ENCODE results near the gene HCST. TPM values are rescaled to one million over a fixed set of nuclear protein-coding genes. Genes with fewer than 3 reads are reported as not detected.

HCST gene
- total RNA-seq, 3 donors from 2014 or later, result 4.6 to 8.2 (median 7.9) TPM

- ATAC-seq (no peak), DNase-seq (no peak)
- Histone ChIP-seq H3K9me3 (no peaks in the 10 kb centered on the region), H3K4me3 (no peak overlapping the region), H3K4me1 (ENCODE audit: low read depth) (peaks cover 18% of the 10 kb centered on the region), H3K36me3 (ENCODE audit: low read depth) (no peaks in the 10 kb centered on the region)
- intact Hi-C loops (cut with DNase I, micrococcal nuclease), result no loop called here
- TF ChIP-seq CTCF (IDR thresholded peaks at IDR 0.05), result no peak
Measured at GRCh38 chr19:35871611-35872010, 30.7 kb upstream of the HCST start.

DNA sequence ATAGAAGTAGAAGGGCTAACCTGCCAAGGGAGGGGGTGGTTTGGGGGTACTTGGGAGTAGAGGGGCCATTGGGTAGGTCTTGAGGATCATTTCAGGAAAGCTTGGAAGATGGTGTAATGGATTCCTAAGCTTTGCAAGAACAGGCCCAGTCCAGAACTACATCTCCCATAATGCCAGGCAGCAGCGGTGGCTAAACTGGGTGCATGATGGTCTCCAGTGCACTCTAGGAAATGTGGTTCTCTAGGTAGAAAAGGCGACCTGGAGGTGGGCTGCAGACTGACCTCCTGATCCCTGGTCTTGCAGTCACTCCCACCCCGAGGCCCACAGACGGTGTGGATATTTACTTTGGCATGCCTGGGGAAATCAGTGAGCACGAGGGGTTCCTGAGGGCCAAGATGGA lies 30.1 kb upstream of the HCST start:
- TF ChIP-seq CTCF (IDR thresholded peaks at IDR 0.05), result no peak
- intact Hi-C loops (cut with DNase I, micrococcal nuclease), result no loop called here
- DNase-seq (no peak), ATAC-seq (no peak)
- no peaks in the 10 kb centered on the region for H3K9me3 ChIP-seq
- H3K36me3 ChIP-seq (ENCODE audit: low read depth), result no peaks in the 10 kb centered on the region
- H3K4me3 ChIP-seq, result no peak overlapping the region
- peaks cover 18% of the 10 kb centered on the region for H3K4me1 ChIP-seq (ENCODE audit: low read depth)

DNA sequence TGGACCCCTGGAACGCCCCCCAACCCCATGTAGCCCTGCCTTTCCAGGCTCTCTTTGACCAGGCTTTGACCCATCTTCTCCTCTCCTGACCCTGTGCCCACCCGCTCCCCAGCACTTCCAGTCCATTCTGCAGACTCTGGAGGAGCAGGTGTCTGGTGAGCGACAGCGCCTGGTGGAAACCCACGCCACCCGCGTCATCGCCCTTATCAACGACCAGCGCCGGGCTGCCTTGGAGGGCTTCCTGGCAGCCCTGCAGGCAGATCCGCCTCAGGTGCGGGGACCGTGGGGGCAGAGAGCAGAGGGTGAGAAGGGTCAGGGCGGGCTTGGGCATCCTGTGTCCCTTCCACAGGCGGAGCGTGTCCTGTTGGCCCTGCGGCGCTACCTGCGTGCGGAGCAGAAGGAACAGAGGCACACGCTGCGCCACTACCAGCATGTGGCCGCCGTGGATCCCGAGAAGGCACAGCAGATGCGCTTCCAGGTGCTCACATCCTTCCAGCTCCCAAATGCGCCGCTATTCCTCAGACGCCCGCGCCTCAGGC lies 27.9 kb upstream of the HCST start:
- DNase-seq, result no peak
- no peak for ATAC-seq
- Histone ChIP-seq H3K4me1 (ENCODE audit: low read depth) (peaks cover 8% of the 10 kb centered on the region), H3K9me3 (no peaks in the 10 kb centered on the region), H3K36me3 (ENCODE audit: low read depth) (no peaks in the 10 kb centered on the region), H3K4me3 (no peak overlapping the region)
- no peak for TF ChIP-seq CTCF (IDR thresholded peaks at IDR 0.05)
- intact Hi-C loops (cut with DNase I, micrococcal nuclease), result no loop called here

DNA sequence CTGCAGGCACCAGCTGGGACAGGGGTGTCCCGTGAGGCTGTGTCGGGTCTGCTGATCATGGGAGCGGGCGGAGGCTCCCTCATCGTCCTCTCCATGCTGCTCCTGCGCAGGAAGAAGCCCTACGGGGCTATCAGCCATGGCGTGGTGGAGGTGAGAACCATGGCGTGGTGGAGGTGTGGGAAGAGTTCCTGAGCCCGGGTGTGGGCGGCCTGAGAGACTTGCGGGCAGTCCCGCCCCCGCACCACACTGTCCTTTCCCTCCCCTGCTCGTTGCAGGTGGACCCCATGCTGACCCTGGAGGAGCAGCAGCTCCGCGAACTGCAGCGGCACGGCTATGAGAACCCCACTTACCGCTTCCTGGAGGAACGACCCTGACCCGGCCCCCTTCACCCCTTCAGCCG lies 23.3 kb upstream of the HCST start:
- ATAC-seq (no peak), DNase-seq (no peak)
- H3K36me3 ChIP-seq (ENCODE audit: low read depth), result no peaks in the 10 kb centered on the region
- H3K9me3 ChIP-seq, result no peaks in the 10 kb centered on the region
- intact Hi-C loops (cut with DNase I, micrococcal nuclease), result no loop called here
- TF ChIP-seq CTCF (IDR thresholded peaks at IDR 0.05), result no peak
- no peak overlapping the region for H3K4me3 ChIP-seq
- H3K4me1 ChIP-seq (ENCODE audit: low read depth), result no peaks in the 10 kb centered on the region

- ATAC-seq, result peak; percentile 98
Measured at GRCh38 chr19:35879770-35880317, 22.5 kb upstream of the HCST start.

More at GRCh38 chr19:35879770-35880317, 22.5 kb upstream of the HCST start:
- no peak for TF ChIP-seq CTCF (IDR thresholded peaks at IDR 0.05)
- no peak overlapping the region for H3K4me3 ChIP-seq
- intact Hi-C loops (cut with DNase I, micrococcal nuclease), result loop anchor here (5.0 to 10.0 kb wide), 2 partner anchors 52 to 55 kb away; partner anchors contain the start of gene LRFN3 (in 1 of the 2)
- no peaks in the 10 kb centered on the region for H3K9me3 ChIP-seq
- no peaks in the 10 kb centered on the region for H3K36me3 ChIP-seq (ENCODE audit: low read depth)
- no peaks in the 10 kb centered on the region for H3K4me1 ChIP-seq (ENCODE audit: low read depth)
- DNase-seq, result peak; percentile 89 to 96 (median 92)

All from mucosa of descending colon (tissue), 3 donors.